H1 (cell line): ENCODE results near the gene SELENOO. TPM values are rescaled to one million over a fixed set of nuclear protein-coding genes. Genes with fewer than 3 reads are reported as not detected.

Experiments
- CTCF ChIA-PET: fragments of 300-600 bp; sonication (Branson Sonifier 250); formaldehyde crosslinking; loops from one replicate; lab custom pipeline; 2021; ENCODE audit not compliant: partially characterized antibody; lab: Charles Lee
- POLR2A ChIA-PET: fragments of 300-600 bp; sonication (Branson Sonifier 250); formaldehyde crosslinking; loops from one replicate; lab custom pipeline; 2021; ENCODE audit warnings: inconsistent platforms; ENCODE audit not compliant: partially characterized antibody; lab: Charles Lee
- DNase-seq, 2 experiments: peaks; one replicate each; pipeline versions ENCODE4 v3.0.0 to v3.0.0-alpha.2; 2010 to 2022; ENCODE audit warnings: low spot score in 2 of 2, low read depth in 1 of 2, mixed read lengths in 1 of 2
- FAIRE-seq: peaks from 2 replicates; lab custom pipeline; 2011; peaks lifted over from hg19 to GRCh38; lab: Jason Lieb, UNC
- H2AFZ ChIP-seq: 2 replicates; pipeline ENCODE4 v1.8.1; 2012; ENCODE audit warnings: low read length, inconsistent platforms
- H2AK5ac ChIP-seq: 2 replicates; pipeline ENCODE4 v1.6.1; 2013; ENCODE audit warnings: low read depth, low read length
- H2BK120ac ChIP-seq: replicated peaks from 2 replicates; pipeline ENCODE3; 2013; ENCODE audit warnings: low read depth, low read length, inconsistent platforms
- H2BK12ac ChIP-seq: 2 replicates; pipeline ENCODE4 v1.6.1; 2013; ENCODE audit warnings: low read depth, low read length
- H2BK15ac ChIP-seq: 2 replicates; pipeline ENCODE4 v1.6.1; 2013; ENCODE audit warnings: low read length
- H2BK20ac ChIP-seq: 2 replicates; pipeline ENCODE4 v1.6.1; 2013; ENCODE audit warnings: low read length
- H2BK5ac ChIP-seq: 2 replicates; pipeline ENCODE4 v1.6.1; 2013; ENCODE audit warnings: low read depth, low read length
- H3K14ac ChIP-seq: 2 replicates; pipeline ENCODE4 v1.6.1; 2013; ENCODE audit warnings: inconsistent platforms; ENCODE audit not compliant: insufficient read length
- H3K18ac ChIP-seq: 2 replicates; pipeline ENCODE4 v1.6.1; 2013; ENCODE audit warnings: low read length; ENCODE audit errors: extremely low read depth
- H3K23ac ChIP-seq: 2 replicates; pipeline ENCODE4 v1.6.1; 2013; ENCODE audit warnings: inconsistent platforms; ENCODE audit not compliant: insufficient read length
- H3K23me2 ChIP-seq: 2 replicates; pipeline ENCODE4 v1.6.1; 2013; ENCODE audit warnings: low read depth, low read length
- H3K27ac ChIP-seq: 2 replicates; pipeline ENCODE4 v1.6.1; 2011; ENCODE audit warnings: low read depth, low read length, inconsistent platforms
- H3K27me3 ChIP-seq, 4 experiments: replicated peaks in 1 of 4; 1 replicate in 1 of 4; 2 replicates in 3 of 4; pipeline versions ENCODE4 v1.6.1 to v1.8.1; 2011 to 2013; ENCODE audit warnings: low read length in 3 of 4, mild to moderate bottlenecking in 3 of 4, inconsistent platforms in 2 of 4, mixed read lengths in 2 of 4, moderate library complexity in 1 of 4; ENCODE audit not compliant: control insufficient read depth in 3 of 4, insufficient read depth in 3 of 4; ENCODE audit errors: extremely low read depth in 1 of 4
- H3K36me3 ChIP-seq, 4 experiments: 2 replicates each; pipeline versions ENCODE4 v1.6.1 to v1.8.1; 2011 to 2013; ENCODE audit warnings: mild to moderate bottlenecking in 4 of 4, low read length in 3 of 4, moderate library complexity in 2 of 4, control low read depth in 1 of 4, inconsistent platforms in 1 of 4; ENCODE audit not compliant: insufficient read depth in 4 of 4, control insufficient read depth in 2 of 4
- H3K4ac ChIP-seq: replicated peaks from 2 replicates; pipeline ENCODE3; 2013; ENCODE audit warnings: low read length, low read depth, mixed read lengths, inconsistent platforms; ENCODE audit not compliant: insufficient read length
- H3K4me1 ChIP-seq, 4 experiments: replicated peaks in 1 of 4; 1 replicate in 1 of 4; 2 replicates in 3 of 4; pipeline versions ENCODE4 v1.6.1 to v1.8.1; 2011 to 2013; ENCODE audit warnings: low read length in 3 of 4, inconsistent platforms in 2 of 4, mixed read lengths in 1 of 4; ENCODE audit not compliant: insufficient read depth in 4 of 4, control insufficient read depth in 3 of 4
- H3K4me2 ChIP-seq, 2 experiments: 2 replicates each; pipeline versions ENCODE4 v1.6.1 to v1.8.1; 2011 to 2013; ENCODE audit warnings: low read depth in 2 of 2, low read length in 2 of 2, control low read depth in 1 of 2, inconsistent platforms in 1 of 2, mild to moderate bottlenecking in 1 of 2; ENCODE audit not compliant: insufficient read depth in 1 of 2
- H3K4me3 ChIP-seq, 4 experiments: fragments of 200-600, 300-600 bp in 1 of 4; sonication (generic), shearing (Covaris generic), sonication (Bioruptor Twin) in 1 of 4; 2 replicates each; pipeline versions ENCODE4 v1.5.1 to v1.8.1; 2011 to 2016; ENCODE audit warnings: low read length in 4 of 4, low read depth in 3 of 4, control low read depth in 2 of 4, inconsistent platforms in 2 of 4, mild to moderate bottlenecking in 2 of 4, mixed read lengths in 1 of 4, moderate library complexity in 1 of 4; ENCODE audit not compliant: insufficient read depth in 2 of 4; ENCODE audit errors: extremely low read depth in 1 of 4
- H3K56ac ChIP-seq: replicated peaks from 2 replicates; pipeline ENCODE3; 2013; ENCODE audit warnings: low read depth, mild to moderate bottlenecking, mixed read lengths, low read length, inconsistent platforms; ENCODE audit not compliant: insufficient read length
- H3K79me1 ChIP-seq: 2 replicates; pipeline ENCODE4 v1.6.1; 2013; ENCODE audit warnings: low read depth, low read length, control low read depth
- H3K79me2 ChIP-seq, 2 experiments: 2 replicates each; pipeline versions ENCODE4 v1.6.1 to v1.8.1; 2012 to 2013; ENCODE audit warnings: low read length in 2 of 2, mild to moderate bottlenecking in 2 of 2, inconsistent platforms in 1 of 2; ENCODE audit not compliant: insufficient read depth in 2 of 2, control insufficient read depth in 1 of 2
- H3K9ac ChIP-seq, 4 experiments: replicated peaks in 1 of 4; 1 replicate in 1 of 4; 2 replicates in 3 of 4; pipeline versions ENCODE4 v1.6.1 to v1.8.1; 2011 to 2013; ENCODE audit warnings: low read depth in 3 of 4, low read length in 3 of 4, control low read depth in 2 of 4, mild to moderate bottlenecking in 2 of 4, moderate library complexity in 2 of 4, inconsistent platforms in 1 of 4; ENCODE audit errors: extremely low read depth in 1 of 4
- H3K9me3 ChIP-seq, 2 experiments: 2 replicates each; pipeline versions ENCODE4 v1.6.1 to v1.8.1; 2012 to 2013; ENCODE audit warnings: mild to moderate bottlenecking in 2 of 2, moderate library complexity in 2 of 2, control low read depth in 1 of 2, inconsistent platforms in 1 of 2, low read depth in 1 of 2, low read length in 1 of 2, mixed read lengths in 1 of 2; ENCODE audit not compliant: insufficient read depth in 2 of 2
- H4K20me1 ChIP-seq, 2 experiments: replicated peaks in 1 of 2; 2 replicates each; pipeline versions ENCODE3 to v1.8.1; 2011 to 2013; ENCODE audit warnings: inconsistent platforms in 2 of 2, low read length in 2 of 2, mild to moderate bottlenecking in 1 of 2; ENCODE audit not compliant: insufficient read depth in 2 of 2, control insufficient read depth in 1 of 2
- H4K5ac ChIP-seq: 2 replicates; pipeline ENCODE4 v1.6.1; 2013; ENCODE audit warnings: low read length, low read depth, mixed read lengths, inconsistent platforms; ENCODE audit not compliant: insufficient read length
- H4K8ac ChIP-seq: 2 replicates; pipeline ENCODE4 v1.8.0; 2013; ENCODE audit warnings: mild to moderate bottlenecking, moderate library complexity, low read length, inconsistent platforms; ENCODE audit not compliant: insufficient read depth; ENCODE audit errors: extremely low read depth
- H4K91ac ChIP-seq: replicated peaks from 2 replicates; pipeline ENCODE3; 2013; ENCODE audit warnings: low read length, mixed read lengths, inconsistent platforms; ENCODE audit not compliant: insufficient read length
- ATF3 ChIP-seq: IDR thresholded peaks from 2 replicates; pipeline ENCODE4 v1.6.1; 2011; ENCODE audit warnings: low read depth, mild to moderate bottlenecking, low read length; ENCODE audit not compliant: insufficient read depth
- BACH1 ChIP-seq: IDR thresholded peaks from 2 replicates; pipeline ENCODE4 v1.6.1; 2012; ENCODE audit warnings: low read length, improper control_type of control experiment
- GABPA ChIP-seq: IDR thresholded peaks from 2 replicates; pipeline ENCODE4 v1.6.1; 2011; ENCODE audit warnings: mild to moderate bottlenecking, low read length, moderate library complexity, borderline replicate concordance; ENCODE audit not compliant: insufficient read depth
- HDAC2 ChIP-seq, 2 experiments: fragments of 300-600 bp in 1 of 2; sonication (generic) in 1 of 2; IDR thresholded peaks; 2 replicates each; pipeline ENCODE4 v1.6.1; 2011 to 2012; ENCODE audit warnings: low read depth in 2 of 2, low read length in 2 of 2, mild to moderate bottlenecking in 2 of 2, moderate library complexity in 2 of 2, borderline replicate concordance in 1 of 2, inconsistent platforms in 1 of 2
- KDM1A ChIP-seq: fragments of 200-600, 300-600 bp; sonication (generic); IDR thresholded peaks from 2 replicates; pipeline ENCODE4 v1.7.1; 2016; ENCODE audit warnings: mild to moderate bottlenecking, low read length, borderline replicate concordance
- MAX ChIP-seq: IDR thresholded peaks from 2 replicates; pipeline ENCODE4 v1.6.1; 2012; ENCODE audit warnings: inconsistent platforms
- PHF8 ChIP-seq: fragments of 200-600 bp; sonication (generic); conservative IDR thresholded peaks from 2 replicates; pipeline ENCODE4 v1.7.1; 2012; ENCODE audit warnings: low read depth, mild to moderate bottlenecking, inconsistent platforms, low read length, moderate library complexity
- SIN3A ChIP-seq, 2 experiments: IDR thresholded peaks in 1 of 2; conservative IDR thresholded peaks in 1 of 2; 2 replicates each; pipeline ENCODE4 v1.6.1; 2011 to 2012; ENCODE audit warnings: low read length in 2 of 2, improper control_type of control experiment in 1 of 2, low read depth in 1 of 2, mild to moderate bottlenecking in 1 of 2
- SP2 ChIP-seq: IDR thresholded peaks from 2 replicates; pipeline ENCODE4 v1.6.1; 2012; ENCODE audit warnings: mild to moderate bottlenecking, low read length, inconsistent platforms
- TEAD4 ChIP-seq: IDR thresholded peaks from 2 replicates; pipeline ENCODE4 v1.6.1; 2012; ENCODE audit warnings: low read depth, low read length, inconsistent platforms, mixed read lengths
- WGBS, 2 experiments: shearing (Covaris generic) in 1 of 2; methylation state at CpG; one replicate each; pipeline versions ENCODE4 v1.1.6 to v1.1.7; 2013 to 2015; ENCODE audit warnings: low lambda C conversion rate in 2 of 2, mixed read lengths in 2 of 2, inconsistent platforms in 1 of 2, low coverage in 1 of 2, missing lambda C conversion rate in 1 of 2; ENCODE audit not compliant: insufficient replicate concordance in 2 of 2, insufficient coverage in 1 of 2, insufficient read length in 1 of 2; ENCODE audit errors: extremely low coverage in 1 of 2, missing lambda C conversion rate in 1 of 2; 5-methylcytosine and 5-hydroxymethylcytosine counted together
- polyA plus RNA-seq, 7 experiments: library from polyadenylated mRNA; depleted of rRNA in 3 of 7; stranded (reverse) in 5 of 7; unstranded in 2 of 7; fragments of >200 nt in 5 of 7; fragments of 200-250 nt in 2 of 7; gene quantifications; 1 replicate in 5 of 7; 2 replicates in 1 of 7; 4 replicates in 1 of 7; pipeline versions ENCODE4 v1.2.1 to v1.2.3, GENCODE V29; 2011 to 2013; ENCODE audit warnings: missing spikeins in 2 of 7, mixed read lengths in 2 of 7
- total RNA-seq: library from RNA; stranded (reverse); fragmentation: NEBNext Ultra II Directional; extraction: Animal tissue kit (Norgen Biotek cat#: 25700); gene quantifications from 2 replicates; pipeline ENCODE4 v1.2.1, GENCODE V29; 2021

SELENOO gene
- total and polyA plus RNA-seq, 2 of the 8 experiments (the other 6 are each of a cell fraction or from before 2014, with no cell fraction given), result 18.6 to 25.1 TPM

- peak overlapping the region in 1 of 4 experiments; percentile 13; a peak in 3 of 7 replicates for H3K9ac ChIP-seq
- POLR2A ChIA-PET, result interaction anchor here (0.9 to 1.9 kb wide), 11 partner anchors 8 to 49 kb away, joined by 3 to 5 read pairs (median 4); partner anchors contain the start of gene MAPK12
- H4K5ac ChIP-seq, result peak overlapping the region; percentile 88
- H4K20me1 ChIP-seq, result peaks cover 0 to 15% of the 10 kb centered on the region in 2 experiments
- peak overlapping the region; percentile 54 to 80 (median 72) for H3K4me3 ChIP-seq
- H3K79me2 ChIP-seq, result no peaks in the 10 kb centered on the region
- H2BK20ac ChIP-seq, result no peak overlapping the region
- FAIRE-seq, result no peak
- no peaks in the 10 kb centered on the region for H3K27me3 ChIP-seq
- no peak overlapping the region for H2BK5ac ChIP-seq
- no peak overlapping the region for H3K23ac ChIP-seq
- H3K4me2 ChIP-seq, result peak overlapping the region; percentile 68 to 99
- peak overlapping the region; percentile 27 for H4K91ac ChIP-seq
- peaks cover 0 to 12% (median 8%) of the 10 kb centered on the region in 4 experiments; a peak in 6 of 7 replicates for H3K4me1 ChIP-seq
- H2AFZ ChIP-seq, result no peak overlapping the region; the same call in 1 of the 2 replicates
- H3K27ac ChIP-seq, result no peak overlapping the region
- peak overlapping the region; percentile 98 for H3K4ac ChIP-seq
- CTCF ChIA-PET, result interaction anchor here (0.6 to 3.7 kb wide), 25 partner anchors 9 to 246 kb away, joined by 3 to 30 read pairs (median 4); partner anchors contain the start of gene MAPK12
- no peak for DNase-seq
- no peaks in the 10 kb centered on the region for H3K9me3 ChIP-seq
- 0 out of 2 replicates have a peak overlapping the region, but pooled peaks have one; percentile 81 for H2BK15ac ChIP-seq
- WGBS, 2 experiments, result 21% methylated on average over 23 of the region's 36 CpGs; no CpG with 5 or more reads in 1 of the 2 experiments
- peak overlapping the region; percentile 88; the same call in 1 of the 2 replicates for H4K8ac ChIP-seq
- H3K14ac ChIP-seq, result no peak overlapping the region
- no peaks in the 10 kb centered on the region for H3K36me3 ChIP-seq
- peaks cover 12% of the 10 kb centered on the region for H3K23me2 ChIP-seq
- no peak overlapping the region for H3K56ac ChIP-seq
- no peak overlapping the region for H2BK120ac ChIP-seq
- H3K79me1 ChIP-seq, result 0 out of 2 replicates have a peak, but pooled peaks cover 3% of the 10 kb centered on the region
- no peak overlapping the region for H2AK5ac ChIP-seq
- H2BK12ac ChIP-seq, result peak overlapping the region; percentile 68; the same call in 1 of the 2 replicates
- peak overlapping the region; percentile 71 for H3K18ac ChIP-seq
- TF ChIP-seq BACH1 (0 out of 2 replicates have a peak, but pooled peaks have one; percentile 2), SP2 (no peak), GABPA (no peak), MAX (peak; percentile 83), HDAC2 (IDR thresholded peaks at IDR 0.05; ENCODE audit: borderline replicate concordance in 1 of 2, low read depth in 2 of 2, low read length in 2 of 2) (no peak), ATF3 (0 out of 2 replicates have a peak, but pooled peaks have one; percentile 11), TEAD4 (no peak), KDM1A (no peak), SIN3A (conservative IDR thresholded peaks at IDR 0.05 in 1 of 2, IDR thresholded peaks at IDR 0.05 in 1 of 2; ENCODE audit: low read depth in 1 of 2, low read length in 2 of 2) (no peak), PHF8 (no peak; the same call in 1 of the 2 replicates)
Observed at GRCh38 chr22:50251477-50252081, 50.8 kb downstream of the SELENOO start.
